ENCODE results near the gene GRIA4.

GRCh38 chr11:105577641-105578040, 32.2 kb upstream of the GRIA4 start:
- TF ChIP-seq CTCF (IDR thresholded peaks at IDR 0.05) (no peak), POLR2A (IDR thresholded peaks at IDR 0.05) (no peak)

Data from lower leg skin (tissue), 3 donors.